GM18870 (cell line): ENCODE measurements around the gene PPP1R12B.
"Not testable (repeated sequence)": the region's sequence is repeated elsewhere in the genome, so short reads cannot be mapped to it uniquely, and the experiment has no call there.

ENCODE experiments used
- ATAC-seq: cut with Tn5 transposase; IDR thresholded peaks from one replicate; pipeline ENCODE4 v1.9.1; 2021; ENCODE audit warnings: moderate library complexity; ENCODE audit not compliant: unreplicated experiment

The PPP1R12B gene

DNA sequence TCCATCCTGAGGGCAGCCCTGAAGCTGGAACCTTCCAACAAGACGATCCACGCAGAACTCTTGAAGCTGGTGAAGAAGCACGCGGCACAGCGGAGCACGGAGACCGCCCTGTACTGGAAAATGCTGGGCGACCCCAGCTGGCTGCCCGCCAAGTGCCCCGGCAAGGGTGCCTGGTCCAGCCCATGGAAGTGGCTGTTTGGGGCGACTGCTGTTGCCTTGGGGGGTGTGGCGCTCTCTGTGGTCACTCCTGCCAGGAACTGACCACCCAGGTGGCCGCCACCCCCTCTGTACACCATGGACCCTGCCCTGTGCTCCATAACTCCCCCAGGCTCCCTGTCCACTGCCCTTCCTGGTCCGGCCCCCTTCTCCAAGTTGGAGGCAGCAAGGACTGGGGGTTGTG is 90.8 kb downstream of the PPP1R12B start:
- ATAC-seq: no peak

- not testable (repeated sequence) for ATAC-seq
Measured at GRCh38 chr1:202448140-202448539, 99.6 kb downstream of the PPP1R12B start.

GRCh38 chr1:202451641-202452040 is 103.1 kb downstream of the PPP1R12B start:
- not testable (repeated sequence) for ATAC-seq

DNA sequence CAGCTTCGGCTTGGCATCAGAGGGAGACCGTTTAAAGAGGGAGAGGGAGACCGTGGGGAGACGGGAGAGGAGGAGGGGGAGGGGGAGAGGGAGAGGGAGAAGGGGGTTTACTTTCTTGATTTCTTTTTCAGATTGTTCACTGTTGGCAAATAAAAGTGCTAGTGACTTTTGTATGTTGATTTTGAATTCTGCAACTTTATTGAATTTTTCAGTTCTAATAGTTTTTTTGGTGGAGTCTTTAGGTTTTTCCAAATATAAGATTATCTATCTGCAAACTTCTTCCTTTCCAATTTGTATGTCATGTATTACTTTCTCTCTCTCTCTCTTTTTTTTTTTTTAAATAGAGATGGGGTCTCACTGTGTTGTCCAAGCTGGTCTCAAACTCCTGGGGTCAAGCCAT is 104.0 kb downstream of the PPP1R12B start:
- no peak for ATAC-seq

- not testable (repeated sequence) for ATAC-seq
Measured at GRCh38 chr1:202456372-202457169, 108.1 kb downstream of the PPP1R12B start.

DNA sequence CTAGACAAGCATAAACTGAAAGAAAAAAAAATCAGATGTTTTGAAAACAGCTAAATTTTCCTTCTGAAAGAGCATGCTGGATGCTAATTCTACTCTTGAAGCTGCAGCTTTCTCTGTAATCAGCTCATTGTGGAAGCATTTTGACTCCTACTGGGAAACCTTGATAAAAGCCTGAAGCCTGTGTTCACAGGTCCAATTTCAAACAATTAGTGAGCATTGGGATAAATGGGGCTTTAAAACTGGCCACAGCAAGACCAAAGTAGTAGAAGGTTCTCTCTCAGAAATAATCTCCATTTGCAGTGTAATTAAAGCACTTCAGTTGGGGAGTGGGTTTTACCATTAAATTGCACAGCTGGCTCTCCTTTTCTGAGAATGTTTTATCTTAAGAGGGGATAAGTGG is 110.2 kb downstream of the PPP1R12B start:
- ATAC-seq: not testable (repeated sequence)

- ATAC-seq: not testable (repeated sequence)
Measured at GRCh38 chr1:202459470-202460142, 111.1 kb downstream of the PPP1R12B start.

DNA sequence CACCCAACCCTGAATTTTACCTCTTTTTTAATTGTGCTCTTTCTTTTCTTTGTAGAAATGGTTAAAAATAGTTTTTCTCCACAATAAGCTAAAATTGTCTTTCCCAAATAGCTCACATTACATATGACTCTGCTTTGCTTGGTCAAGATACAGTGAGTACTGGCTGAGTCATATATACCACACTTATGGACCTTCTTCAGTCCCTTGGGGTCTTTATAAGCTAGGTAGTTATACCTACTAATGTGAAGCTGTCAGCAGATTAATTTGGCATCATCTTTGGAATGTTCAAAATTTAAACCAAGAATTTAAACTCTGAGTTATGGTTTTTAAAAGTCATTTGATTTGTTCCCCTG is 111.6 kb downstream of the PPP1R12B start:
- not testable (repeated sequence) for ATAC-seq

GRCh38 chr1:202462342-202463076 is 114.0 kb downstream of the PPP1R12B start:
- no peak for ATAC-seq

DNA sequence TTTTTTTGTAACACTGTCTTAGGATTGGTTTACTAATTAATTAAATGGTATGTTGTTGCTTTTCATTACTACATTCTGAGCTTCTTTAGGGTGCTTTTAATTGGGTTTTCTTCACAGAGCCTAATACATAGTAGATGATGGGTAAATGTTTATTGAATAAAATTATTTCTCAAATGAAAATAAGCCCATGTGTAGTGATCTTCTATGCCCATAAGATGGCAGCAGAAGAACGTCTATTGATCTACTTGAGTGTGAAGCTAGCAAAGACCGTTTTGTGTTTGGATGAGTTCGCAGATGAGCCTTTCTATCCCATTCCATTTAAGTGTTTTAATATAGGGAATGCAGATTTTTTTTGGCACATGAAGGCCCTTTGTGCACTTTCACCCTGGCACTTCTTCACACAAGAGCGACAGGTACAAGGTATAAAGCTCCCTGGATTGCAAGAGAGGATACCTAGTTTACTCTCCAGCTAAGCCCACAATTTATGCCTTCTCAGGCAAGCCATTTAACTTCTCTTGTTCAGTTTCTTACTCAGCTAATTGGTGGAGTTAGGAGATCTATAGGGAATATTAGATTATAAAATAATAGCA is 115.7 kb downstream of the PPP1R12B start:
- not testable (repeated sequence) for ATAC-seq

DNA sequence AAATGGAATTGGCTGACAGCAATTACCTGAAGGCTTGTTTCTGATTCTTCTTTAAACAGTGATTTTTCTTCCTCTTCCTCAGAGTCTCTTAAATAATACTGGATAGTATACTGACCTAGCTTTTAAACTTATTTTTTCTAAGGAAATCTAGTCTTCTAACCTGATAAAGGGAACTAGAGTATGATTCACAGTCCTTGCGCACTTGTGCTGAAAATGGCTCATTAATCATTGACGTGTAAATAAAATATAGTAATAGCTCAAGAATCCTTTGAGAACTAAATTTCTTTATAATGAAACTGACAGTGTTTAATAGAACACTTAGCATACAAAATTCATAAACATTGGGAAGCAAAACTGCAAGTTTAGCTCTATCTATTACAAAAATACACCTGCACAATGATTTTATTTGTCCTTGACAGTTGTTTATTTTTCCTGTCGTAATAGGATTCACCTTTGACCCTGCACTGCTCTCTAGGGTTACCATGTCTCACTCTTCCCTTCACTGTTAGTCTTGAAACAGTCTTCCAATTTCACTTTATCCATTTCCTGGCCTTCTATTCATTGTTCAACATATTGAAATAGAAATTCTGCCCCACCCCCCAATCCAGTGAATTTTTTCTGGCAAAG is 117.3 kb downstream of the PPP1R12B start:
- not testable (repeated sequence) for ATAC-seq

DNA sequence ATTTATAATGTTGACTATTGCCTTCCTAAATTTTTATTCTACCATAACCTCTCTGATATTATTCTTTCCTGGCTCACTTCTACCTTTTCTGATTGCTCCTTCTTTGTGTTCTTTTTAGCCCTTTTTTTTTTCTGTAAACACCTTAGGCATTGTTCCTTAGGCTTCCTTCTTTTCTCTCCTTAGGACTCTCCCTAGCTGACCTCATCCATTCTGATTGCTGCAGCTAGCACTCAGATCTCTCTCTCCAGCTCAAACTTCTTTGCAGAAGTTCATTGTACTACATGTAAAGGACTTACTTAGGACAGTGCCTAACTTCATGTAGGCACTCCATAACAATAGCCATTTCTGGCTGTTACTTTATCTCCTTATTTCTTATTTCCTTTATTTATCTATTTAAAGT is 117.8 kb downstream of the PPP1R12B start:
- not testable (repeated sequence) for ATAC-seq

GRCh38 chr1:202467381-202467780 is 118.9 kb downstream of the PPP1R12B start:
- not testable (repeated sequence) for ATAC-seq

GRCh38 chr1:202468695-202469094 is 120.2 kb downstream of the PPP1R12B start:
- not testable (repeated sequence) for ATAC-seq

DNA sequence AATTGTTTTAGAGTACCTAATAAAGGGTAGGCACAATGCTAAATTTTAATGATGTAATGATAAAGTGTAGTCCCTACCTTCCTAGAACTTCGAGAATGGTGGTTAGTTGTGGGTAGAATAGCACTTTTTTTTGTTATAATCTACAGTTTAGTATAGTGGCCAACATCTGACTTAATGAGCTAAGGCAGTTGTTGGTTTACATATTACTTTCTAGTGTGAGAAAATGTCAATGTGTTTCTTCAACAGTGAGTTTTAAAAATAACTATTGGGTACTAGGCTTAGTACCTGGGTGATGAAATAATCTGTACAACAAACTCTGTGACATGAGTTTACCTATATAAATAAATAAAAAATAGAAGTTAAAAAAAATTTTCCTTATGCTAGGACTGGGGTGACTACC is 120.6 kb downstream of the PPP1R12B start:
- ATAC-seq: not testable (repeated sequence)

- no peak for ATAC-seq
Measured at GRCh38 chr1:202471246-202471645, 122.7 kb downstream of the PPP1R12B start.

DNA sequence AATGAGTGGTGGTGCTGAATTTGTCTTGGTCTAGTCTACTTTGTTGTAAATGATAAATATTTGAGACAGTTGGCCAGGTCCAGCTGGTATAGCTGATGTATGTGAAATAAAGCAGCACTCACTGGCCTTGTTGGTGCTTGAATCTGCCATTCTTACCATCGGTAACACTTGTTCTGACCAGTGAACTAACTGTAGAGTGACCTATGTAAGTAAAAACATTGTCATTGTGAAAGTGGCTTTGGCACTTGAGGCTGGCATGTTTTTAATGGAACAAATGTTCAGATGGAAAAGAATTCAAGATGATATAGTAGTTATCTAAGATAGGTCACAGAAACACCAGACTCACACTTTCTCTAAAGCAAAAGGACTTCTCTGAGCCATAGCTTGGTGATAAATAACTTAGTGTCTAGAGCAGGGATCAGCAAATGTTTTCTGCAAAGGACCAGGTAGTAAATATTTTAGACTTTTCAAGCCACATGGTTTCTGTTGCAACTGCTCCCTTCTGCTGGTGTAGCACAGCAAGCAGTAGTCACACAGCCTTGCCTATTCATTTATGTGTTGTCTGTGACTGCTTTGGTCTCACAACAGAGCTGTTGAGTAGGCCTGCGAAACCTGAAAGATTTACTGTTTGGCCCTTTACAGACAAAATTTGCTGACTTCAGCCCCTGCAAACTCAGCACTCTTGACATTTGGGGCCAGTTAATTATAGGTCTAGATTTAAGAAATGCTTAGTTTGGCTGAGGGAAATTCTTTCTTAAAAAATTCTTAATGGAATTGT is 124.0 kb downstream of the PPP1R12B start:
- ATAC-seq: not testable (repeated sequence)

DNA sequence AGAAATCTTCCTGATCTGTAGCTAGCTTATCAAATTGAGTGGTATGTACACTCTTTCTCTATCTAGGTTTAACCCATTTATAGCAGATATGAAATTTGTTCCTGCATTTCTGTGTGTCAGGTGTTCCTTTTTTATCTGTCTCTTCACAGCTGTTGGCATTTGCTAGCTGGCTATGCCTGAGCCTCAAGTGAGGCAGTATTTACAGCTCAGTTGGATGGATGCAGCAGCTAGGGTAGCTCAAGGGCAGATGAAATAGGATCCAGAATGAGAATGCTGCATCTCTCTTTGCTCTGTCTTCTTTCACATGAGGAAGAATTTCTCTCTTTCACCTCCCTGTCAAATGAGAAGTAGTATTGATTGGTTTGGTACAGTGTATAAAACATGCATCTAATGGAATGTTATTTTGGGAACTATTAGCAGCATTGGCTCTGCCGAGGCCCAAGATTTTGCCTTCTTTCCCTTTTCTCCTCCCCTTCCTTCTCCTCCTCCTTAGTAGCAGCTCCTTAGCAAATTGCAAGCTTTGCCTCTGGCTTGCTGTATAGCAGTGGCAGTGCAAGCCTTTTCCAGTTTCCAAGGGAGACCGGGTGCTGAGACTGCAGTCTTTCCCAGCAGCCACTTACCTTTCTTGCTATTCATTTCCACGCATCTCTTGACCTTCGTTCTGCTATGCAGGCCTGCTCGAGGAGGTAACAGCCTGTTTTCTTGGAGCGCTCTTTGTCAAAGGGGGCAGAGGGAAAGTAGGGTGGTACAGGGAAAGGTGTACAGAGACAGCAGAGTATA is 125.0 kb downstream of the PPP1R12B start:
- not testable (repeated sequence) for ATAC-seq

- not testable (repeated sequence) for ATAC-seq
Measured at GRCh38 chr1:202479661-202480060, 131.2 kb downstream of the PPP1R12B start.
